Loucy (cell line): ENCODE results near the gene PHF13.
"Not testable (repeated sequence)": the region's sequence is repeated elsewhere in the genome, so short reads cannot be mapped to it uniquely, and the experiment has no call there.

Experiments
- H2AFZ ChIP-seq: fragments of 200-600 bp; sonication (generic); 2 replicates; pipeline ENCODE4 v1.6.0; 2016; ENCODE audit warnings: antibody characterized with exemption, mild to moderate bottlenecking, low read length, moderate library complexity
- H3F3A ChIP-seq: fragments of 200-600 bp; 2 replicates; pipeline ENCODE4 v1.6.0; 2016; ENCODE audit warnings: antibody characterized with exemption, low read depth, mild to moderate bottlenecking
- H3K27me3 ChIP-seq: fragments of 200-600 bp; sonication (generic); 2 replicates; pipeline ENCODE4 v1.6.1; 2014; ENCODE audit warnings: low read length, mild to moderate bottlenecking; ENCODE audit not compliant: insufficient read depth, poor library complexity, severe bottlenecking
- H3K36me3 ChIP-seq: fragments of 200-600 bp; sonication (generic); 2 replicates; pipeline ENCODE4 v1.6.1; 2016; ENCODE audit warnings: low read length; ENCODE audit not compliant: insufficient read depth
- H3K4me1 ChIP-seq: fragments of 200-600 bp; sonication (generic); 2 replicates; pipeline ENCODE4 v1.5.1; 2014; ENCODE audit warnings: low read length, mild to moderate bottlenecking; ENCODE audit not compliant: insufficient read depth, poor library complexity, severe bottlenecking
- H3K4me2 ChIP-seq: fragments of 200-600 bp; sonication (generic); 2 replicates; pipeline ENCODE4 v1.6.0; 2014; ENCODE audit warnings: antibody characterized with exemption, low read length, low read depth, mild to moderate bottlenecking; ENCODE audit not compliant: poor library complexity, severe bottlenecking
- H3K4me3 ChIP-seq: fragments of 200-600 bp; sonication (generic); 2 replicates; pipeline ENCODE4 v1.5.1; 2014; ENCODE audit warnings: low read length, mild to moderate bottlenecking, mixed read lengths; ENCODE audit not compliant: poor library complexity, severe bottlenecking
- H3K79me2 ChIP-seq: fragments of 200-600 bp; sonication (generic); 2 replicates; pipeline ENCODE4 v1.6.1; 2014; ENCODE audit warnings: low read length; ENCODE audit not compliant: insufficient read depth
- H3K9ac ChIP-seq: fragments of 200-600 bp; sonication (generic); 2 replicates; pipeline ENCODE4 v1.6.0; 2014; ENCODE audit warnings: mild to moderate bottlenecking, low read depth, low read length, moderate library complexity; ENCODE audit not compliant: poor library complexity, severe bottlenecking
- H3K9me2 ChIP-seq: fragments of 200-600 bp; sonication (generic); replicated peaks from 2 replicates; pipeline ENCODE4 v1.6.1; 2016; ENCODE audit warnings: low read depth, low read length, mixed read lengths
- H3K9me3 ChIP-seq: fragments of 200-600 bp; sonication (generic); 2 replicates; pipeline ENCODE4 v1.6.1; 2014; ENCODE audit warnings: mild to moderate bottlenecking, antibody characterized with exemption, low read length, low read depth; ENCODE audit not compliant: insufficient read depth
- H4K20me1 ChIP-seq: fragments of 200-600 bp; sonication (generic); 2 replicates; pipeline ENCODE4 v1.6.0; 2014; ENCODE audit warnings: antibody characterized with exemption, low read length, mild to moderate bottlenecking; ENCODE audit not compliant: insufficient read depth, poor library complexity, severe bottlenecking
- CTCF ChIP-seq: fragments of 200-600 bp; sonication (generic); conservative IDR thresholded peaks from 2 replicates; pipeline ENCODE4 v1.5.1; 2014; ENCODE audit warnings: mild to moderate bottlenecking, antibody characterized with exemption, low read length
- EZH2phosphoT487 ChIP-seq: fragments of 200-600 bp; IDR thresholded peaks from 2 replicates; pipeline ENCODE4 v1.6.1; 2018; ENCODE audit warnings: antibody characterized with exemption, mild to moderate bottlenecking, moderate library complexity, borderline replicate concordance

Gene PHF13

GRCh38 chr1:6635161-6635909 is 21.8 kb downstream of the PHF13 start:
- Histone ChIP-seq H3K36me3 (peaks cover 75% of the 10 kb centered on the region; the same call in 1 of the 2 replicates), H3K4me3 (no peak overlapping the region), H3K9me3 (no peaks in the 10 kb centered on the region)

GRCh38 chr1:6635910-6636760 is 22.6 kb downstream of the PHF13 start:
- Histone ChIP-seq H3F3A (no peaks in the 10 kb centered on the region), H3K36me3 (peaks cover 75% of the 10 kb centered on the region; the same call in 1 of the 2 replicates), H3K27me3 (no peaks in the 10 kb centered on the region), H3K9ac (no peak overlapping the region), H4K20me1 (no peaks in the 10 kb centered on the region), H3K9me2 (no peaks in the 10 kb centered on the region), H3K4me2 (no peak overlapping the region), H3K4me1 (no peaks in the 10 kb centered on the region), H3K4me3 (no peak overlapping the region), H3K9me3 (no peaks in the 10 kb centered on the region), H2AFZ (no peak overlapping the region), H3K79me2 (no peaks in the 10 kb centered on the region)
- 0 out of 2 replicates have a peak, but pooled peaks have one; percentile 7 for TF ChIP-seq CTCF
- no peak for TF ChIP-seq EZH2phosphoT487

More at GRCh38 chr1:6635161-6635909, 21.8 kb downstream of the PHF13 start:
- TF ChIP-seq EZH2phosphoT487 = no peak
- no peak for TF ChIP-seq CTCF
- Histone ChIP-seq H3K4me1 (no peaks in the 10 kb centered on the region), H3K27me3 (no peaks in the 10 kb centered on the region), H2AFZ (no peak overlapping the region), H3K9ac (no peak overlapping the region), H3K79me2 (no peaks in the 10 kb centered on the region), H3F3A (no peaks in the 10 kb centered on the region), H3K4me2 (no peak overlapping the region), H3K9me2 (no peaks in the 10 kb centered on the region), H4K20me1 (no peaks in the 10 kb centered on the region)

- H3K4me2 ChIP-seq, H2AFZ ChIP-seq, H3K79me2 ChIP-seq, H4K20me1 ChIP-seq, H3K9ac ChIP-seq, H3F3A ChIP-seq, H3K9me2 ChIP-seq, H3K9me3 ChIP-seq, H3K4me1 ChIP-seq, H3K27me3 ChIP-seq, H3K4me3 ChIP-seq: not testable (repeated sequence)
- H3K36me3 ChIP-seq = peaks cover 75% of the 10 kb centered on the region; the same call in 1 of the 2 replicates
Observed at GRCh38 chr1:6636778-6637177, 23.2 kb downstream of the PHF13 start.
